ENCODE results near the gene PDPN.
A peak's percentile ranks its signal among the peaks of the same experiment; 100 is the strongest.

The PDPN gene

GRCh38 chr1:13573586-13573985, 10.0 kb upstream of the PDPN start:
- no peak for DNase-seq (ENCODE audit: low read depth)
- no peak overlapping the region for H3K4me3 ChIP-seq (ENCODE audit: low read depth, low read length)

DNA sequence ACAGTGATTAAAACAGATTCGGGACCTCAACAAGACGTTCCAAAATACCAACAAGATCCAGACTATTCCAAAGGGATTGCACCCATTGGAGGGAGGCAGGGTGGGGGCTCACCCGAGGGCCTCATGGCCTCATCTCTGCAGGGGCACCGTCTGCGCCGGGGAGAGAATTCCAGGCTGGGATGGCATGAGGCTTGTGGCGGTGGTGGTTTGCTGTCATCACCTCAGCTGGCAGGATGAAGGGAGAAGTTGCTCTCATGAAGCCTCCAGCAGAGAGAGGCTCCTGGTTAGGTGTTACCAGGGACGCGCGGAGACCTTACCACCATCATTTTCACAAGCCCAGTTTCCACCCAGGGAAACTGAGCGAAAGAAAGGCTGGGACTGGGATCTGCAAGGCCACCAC, 6.7 kb upstream of the PDPN start:
- no peak for DNase-seq (ENCODE audit: low read depth)
- H3K4me3 ChIP-seq (ENCODE audit: low read depth, low read length), result no peak overlapping the region

GRCh38 chr1:13577846-13578245, 5.8 kb upstream of the PDPN start:
- H3K4me3 ChIP-seq (ENCODE audit: low read depth, low read length), result no peak overlapping the region
- DNase-seq (ENCODE audit: low read depth), result no peak

DNA sequence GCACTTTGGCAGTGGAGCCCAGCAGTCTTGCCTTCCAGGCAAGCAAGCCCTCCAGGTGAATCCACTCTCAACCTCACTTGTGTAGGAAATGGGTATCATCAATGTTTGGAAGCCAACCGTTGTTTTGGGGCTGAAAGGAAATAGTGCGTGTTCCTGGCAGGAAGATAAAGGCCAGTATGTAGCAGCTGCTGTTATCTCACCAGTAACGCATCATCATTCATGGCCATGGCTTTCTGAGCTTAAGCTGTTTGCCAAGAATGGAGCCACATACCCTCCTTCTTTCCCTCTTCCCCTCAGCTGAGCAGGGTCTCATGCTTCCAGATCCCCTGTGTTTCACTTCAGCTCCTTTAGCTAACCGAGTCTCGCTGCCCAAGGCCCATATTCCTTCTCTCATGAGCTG, 2.2 kb upstream of the PDPN start:
- no peak for DNase-seq (ENCODE audit: low read depth)
- H3K4me3 ChIP-seq (ENCODE audit: low read depth, low read length), result no peak overlapping the region

GRCh38 chr1:13582713-13583443, 754 bp upstream of the PDPN start:
- H3K4me3 ChIP-seq (ENCODE audit: low read depth, low read length), result no peak overlapping the region
- DNase-seq (ENCODE audit: low read depth), result no peak

DNA sequence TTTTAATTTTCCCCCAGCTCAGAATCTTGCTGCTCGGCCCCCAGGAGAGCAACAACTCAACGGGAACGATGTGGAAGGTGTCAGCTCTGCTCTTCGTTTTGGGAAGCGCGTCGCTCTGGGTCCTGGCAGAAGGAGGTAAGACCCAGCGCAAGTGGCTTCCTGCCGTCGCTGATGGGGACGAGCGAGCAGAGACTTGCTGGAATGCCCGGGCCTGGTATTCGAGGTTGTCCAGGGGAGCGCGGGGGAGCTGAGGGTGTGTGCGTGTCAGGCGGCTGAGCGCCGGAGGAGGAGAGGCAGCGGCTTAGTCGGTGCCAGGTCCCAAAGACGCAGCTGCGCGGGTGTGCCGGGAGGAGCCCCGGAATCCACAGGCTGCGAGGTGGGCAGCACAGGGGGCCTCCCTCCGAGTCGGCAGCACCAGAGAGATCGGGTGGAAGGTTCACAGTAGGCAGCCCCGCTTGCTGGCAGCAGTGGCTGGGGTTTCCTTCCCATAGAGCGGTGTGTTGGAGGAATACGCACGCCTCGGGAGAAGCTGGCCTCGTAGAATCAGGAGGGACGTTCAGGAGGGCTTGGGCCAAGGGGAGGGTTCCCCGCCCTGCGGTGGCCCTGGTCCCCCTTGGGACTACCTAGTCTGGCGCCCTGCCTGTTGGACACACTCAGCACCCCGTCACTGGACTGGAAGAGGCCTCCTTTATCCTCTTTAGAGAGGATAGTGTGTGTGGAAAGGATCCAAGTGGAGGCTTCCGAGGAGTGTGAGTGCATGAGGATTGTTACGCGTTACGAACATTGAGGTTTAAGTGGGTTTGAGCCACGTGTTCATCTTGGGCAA, 547 bp downstream of the PDPN start:
- H3K4me3 ChIP-seq (ENCODE audit: low read depth, low read length), result peak overlapping the region; percentile 37
- DNase-seq (ENCODE audit: low read depth), result no peak

DNA sequence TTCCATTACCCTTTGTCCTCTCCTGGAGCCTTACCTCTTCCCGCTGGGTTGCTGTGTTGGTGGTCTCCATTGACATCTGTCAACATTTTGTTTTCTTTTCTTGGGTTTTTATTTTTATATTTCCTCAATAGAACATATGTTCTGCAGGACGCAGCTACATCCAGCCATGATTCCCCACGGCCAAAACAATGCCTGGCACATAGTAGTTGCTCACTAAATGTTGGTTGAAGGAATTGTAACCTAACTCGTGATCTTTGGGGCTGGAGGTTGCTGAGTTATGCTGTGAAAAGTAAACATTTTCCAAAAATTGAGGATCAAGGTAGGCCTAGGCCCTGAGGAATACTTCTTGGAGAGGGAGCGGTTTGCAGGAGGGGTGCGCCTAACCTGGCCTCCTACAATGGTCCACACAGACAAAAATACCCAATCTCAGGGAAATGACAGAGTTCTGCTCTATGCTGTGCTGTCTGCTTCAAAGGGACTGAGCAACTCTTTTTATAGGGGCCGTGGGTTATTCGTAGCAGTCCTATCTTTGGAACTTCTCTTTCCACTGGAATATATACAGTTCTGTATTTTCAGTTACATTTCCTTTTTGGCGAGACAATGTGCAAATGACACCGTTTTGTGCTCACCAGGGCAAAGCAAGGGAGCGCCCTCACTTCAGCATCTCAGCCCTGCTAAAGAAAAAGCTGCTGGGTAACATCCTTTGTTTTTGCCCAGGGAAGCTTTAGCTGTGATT, 1.4 kb downstream of the PDPN start:
- no peak overlapping the region for H3K4me3 ChIP-seq (ENCODE audit: low read depth, low read length)
- no peak for DNase-seq (ENCODE audit: low read depth)

GRCh38 chr1:13585612-13585991, 2.0 kb downstream of the PDPN start:
- H3K4me3 ChIP-seq (ENCODE audit: low read depth, low read length), result no peak overlapping the region
- no peak for DNase-seq (ENCODE audit: low read depth)

- DNase-seq (ENCODE audit: low read depth), result no peak
- no peak overlapping the region for H3K4me3 ChIP-seq (ENCODE audit: low read depth, low read length)
These were observed 2.4 kb downstream of the PDPN start for GRCh38 chr1:13586001-13586400.

GRCh38 chr1:13587256-13588030, 3.8 kb downstream of the PDPN start:
- no peak for DNase-seq (ENCODE audit: low read depth)
- no peak overlapping the region for H3K4me3 ChIP-seq (ENCODE audit: low read depth, low read length)

DNA sequence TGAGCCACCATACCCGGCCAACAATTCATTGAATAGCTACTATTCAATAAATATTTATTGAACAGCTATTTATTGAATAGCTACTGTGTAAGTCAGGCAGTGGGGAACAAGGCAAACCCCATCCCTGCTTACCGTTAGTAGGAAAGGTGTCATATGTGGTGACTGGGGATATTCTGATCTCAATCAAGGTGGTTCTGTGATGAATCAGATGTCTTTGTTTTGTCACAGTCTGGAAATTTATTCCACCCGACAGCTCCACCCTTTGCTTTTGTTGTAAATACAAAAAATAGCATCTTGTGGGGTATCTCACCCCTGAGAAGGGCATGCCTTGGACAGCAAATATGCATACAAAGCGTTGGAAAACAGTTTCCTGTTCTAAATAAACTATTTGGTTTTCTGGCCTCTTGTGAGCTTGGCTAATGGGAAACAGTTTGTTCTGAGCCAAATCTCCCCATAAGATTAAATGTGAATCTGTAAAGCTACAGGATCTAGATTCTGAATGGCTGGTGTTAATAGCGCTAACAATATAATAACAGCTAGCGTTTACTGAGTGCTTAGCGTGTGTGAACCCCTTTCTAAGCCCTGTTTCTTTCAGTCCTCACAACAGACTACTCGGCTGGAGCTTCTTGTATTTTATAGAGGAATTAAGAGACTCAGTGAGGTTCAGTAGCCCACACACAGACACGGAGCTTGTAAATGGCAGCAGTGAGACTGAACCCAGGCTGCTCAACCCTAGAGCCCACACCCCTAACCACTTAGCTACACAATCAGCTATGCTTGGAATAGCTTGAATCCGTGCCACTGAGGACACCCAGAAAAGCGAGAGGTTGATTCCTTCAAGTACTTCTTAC, 5.5 kb downstream of the PDPN start:
- no peak overlapping the region for H3K4me3 ChIP-seq (ENCODE audit: low read depth, low read length)
- no peak for DNase-seq (ENCODE audit: low read depth)

DNA sequence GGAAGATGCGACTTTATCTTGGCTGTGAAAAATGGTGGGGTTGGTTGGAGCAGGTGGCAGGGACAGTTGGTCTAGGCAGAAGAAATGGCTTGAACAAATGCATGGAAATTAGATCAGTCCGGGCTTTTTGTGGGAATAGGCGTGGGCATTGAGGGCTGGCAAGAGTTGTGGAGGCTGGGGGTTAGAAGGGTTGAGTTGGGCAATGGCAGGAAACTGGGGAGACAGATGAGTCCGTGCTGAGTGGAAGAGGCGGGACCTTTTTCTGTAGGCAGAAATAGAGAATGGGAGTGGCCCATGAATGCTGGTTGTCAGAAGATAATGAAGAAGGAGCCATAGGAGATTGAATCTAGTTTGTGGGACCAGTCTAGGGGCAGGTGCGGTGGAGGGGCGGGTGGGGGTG, 6.9 kb downstream of the PDPN start:
- no peak overlapping the region for H3K4me3 ChIP-seq (ENCODE audit: low read depth, low read length)
- DNase-seq (ENCODE audit: low read depth), result no peak

DNA sequence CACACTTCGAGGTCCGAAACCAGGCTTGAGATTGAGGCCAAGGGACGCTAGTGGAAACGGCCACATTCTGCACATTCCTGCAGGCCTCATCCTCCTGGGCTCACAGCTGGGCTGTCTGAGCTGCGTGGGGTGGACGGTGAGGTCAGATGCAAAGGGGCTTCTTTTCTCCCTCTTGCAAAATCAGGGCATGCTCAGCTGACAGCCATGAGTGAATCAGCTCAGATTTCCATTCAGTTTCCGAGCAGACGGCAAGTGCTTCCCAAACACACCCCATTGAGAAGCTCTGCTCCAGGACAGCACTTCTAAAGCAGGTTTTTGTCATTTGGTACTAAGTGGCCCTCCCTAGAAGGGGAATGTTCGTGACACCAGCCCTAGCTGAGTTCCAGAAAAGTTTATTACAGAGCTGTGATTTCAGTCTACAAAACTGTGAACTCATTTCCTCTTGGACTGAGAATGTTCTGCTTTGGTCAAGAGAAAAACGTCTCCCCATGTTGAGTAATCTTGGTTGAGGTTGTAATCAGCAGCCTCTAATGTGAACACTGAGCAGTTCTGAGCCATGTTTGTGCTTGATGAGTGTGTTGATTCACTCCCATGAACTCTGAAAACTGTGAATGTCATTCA, 10.0 kb downstream of the PDPN start:
- no peak overlapping the region for H3K4me3 ChIP-seq (ENCODE audit: low read depth, low read length)
- DNase-seq (ENCODE audit: low read depth), result peak; percentile 74

DNA sequence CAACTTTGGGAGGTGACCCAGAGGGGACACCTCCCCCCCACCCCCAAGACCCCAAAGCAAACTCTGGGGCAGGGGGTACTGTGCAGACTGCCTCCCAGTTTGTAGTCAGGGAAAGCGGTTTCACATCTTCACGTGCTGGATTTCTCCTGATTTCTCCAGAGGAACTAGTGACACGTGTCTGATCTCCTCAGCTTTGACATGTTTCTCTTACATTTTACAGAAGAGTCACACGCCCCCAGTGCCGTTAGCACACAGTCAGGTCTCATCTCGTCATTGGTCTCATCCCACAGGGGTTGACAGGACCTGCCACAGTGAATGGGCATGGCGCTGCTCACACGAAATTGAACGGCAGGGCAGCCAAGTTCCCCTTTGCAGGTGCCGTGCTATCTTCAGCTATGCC, 11.8 kb downstream of the PDPN start:
- DNase-seq (ENCODE audit: low read depth), result no peak
- no peak overlapping the region for H3K4me3 ChIP-seq (ENCODE audit: low read depth, low read length)

GRCh38 chr1:13597166-13597565, 13.5 kb downstream of the PDPN start:
- no peak overlapping the region for H3K4me3 ChIP-seq (ENCODE audit: low read depth, low read length)
- no peak for DNase-seq (ENCODE audit: low read depth)

DNA sequence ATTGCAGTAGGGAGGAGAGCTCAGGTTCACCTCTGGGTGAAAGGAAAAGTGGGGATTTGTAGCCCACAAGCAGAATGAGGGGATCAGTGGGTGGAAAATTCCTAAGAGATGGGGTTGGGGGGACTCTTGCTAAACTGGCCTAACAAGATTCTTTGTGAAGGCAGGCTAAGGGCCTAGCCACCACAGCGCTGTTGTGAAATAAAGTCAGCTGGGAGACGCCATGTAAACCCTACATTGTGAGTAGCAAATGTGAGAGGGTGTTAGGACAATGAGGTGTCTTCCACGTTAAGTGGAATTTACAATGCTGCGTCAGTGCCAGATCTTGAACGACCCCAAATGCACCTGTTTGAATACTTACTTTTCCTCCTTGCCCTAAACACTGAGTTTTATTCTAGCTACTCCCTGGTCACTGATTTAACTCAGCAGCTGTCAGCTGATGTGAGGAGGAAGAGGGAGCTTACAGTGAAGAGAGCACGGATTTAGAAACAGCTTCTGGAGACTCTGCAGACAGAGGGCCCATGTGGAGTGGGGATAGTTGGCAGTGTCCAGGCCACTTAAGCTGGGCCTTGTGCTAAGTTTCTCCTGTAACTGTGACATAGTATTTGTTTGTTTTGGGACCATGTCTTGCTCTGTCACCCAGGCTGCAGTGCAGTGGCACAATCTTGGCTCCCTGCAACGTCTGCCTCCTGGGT, 17.3 kb downstream of the PDPN start:
- DNase-seq (ENCODE audit: low read depth), result no peak
- no peak overlapping the region for H3K4me3 ChIP-seq (ENCODE audit: low read depth, low read length)

DNA sequence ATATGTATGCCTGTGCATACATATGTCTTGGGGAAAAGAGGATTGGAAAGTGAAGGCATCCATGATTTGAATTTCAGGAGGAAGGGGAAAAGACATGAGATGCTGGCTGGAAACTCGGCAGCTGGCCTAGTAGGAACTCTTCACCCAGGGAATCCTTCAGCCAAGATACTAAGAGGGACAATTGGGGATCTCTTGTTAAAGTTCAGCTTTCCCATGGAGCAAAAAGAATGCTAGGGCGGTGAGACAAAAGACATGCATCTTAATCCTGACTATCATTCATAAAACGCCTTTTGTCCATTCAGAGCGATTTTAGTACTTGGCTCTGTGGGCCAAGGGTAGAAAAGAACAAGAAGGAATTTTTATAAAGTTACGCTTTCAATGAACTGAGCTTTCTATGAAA, 20.5 kb downstream of the PDPN start:
- DNase-seq (ENCODE audit: low read depth), result no peak

DNA sequence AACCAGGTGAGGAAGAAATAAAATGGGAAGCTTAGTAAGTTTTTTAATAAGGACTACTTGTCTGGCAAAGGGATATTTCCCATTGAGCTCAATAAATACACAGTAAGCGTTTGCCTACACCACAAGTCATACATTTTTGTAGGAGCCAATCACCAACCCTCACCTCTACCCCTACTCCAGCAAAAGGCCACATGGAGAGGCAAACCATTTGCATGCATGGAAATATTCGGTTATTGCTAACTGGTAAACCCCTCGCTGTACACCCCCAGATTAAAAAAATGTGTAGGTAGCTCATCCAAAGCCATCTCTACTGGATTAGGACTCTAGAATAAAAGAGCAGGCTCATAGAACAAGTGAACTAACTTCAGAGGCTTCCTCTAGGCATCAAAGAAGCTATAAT, 21.1 kb downstream of the PDPN start:
- no peak for DNase-seq (ENCODE audit: low read depth)
- H3K4me3 ChIP-seq (ENCODE audit: low read depth, low read length), result no peak overlapping the region

More for the DNA sequence above, 20.5 kb downstream of the PDPN start:
- no peak overlapping the region for H3K4me3 ChIP-seq (ENCODE audit: low read depth, low read length)

Measured in skeletal muscle cell (primary cell).